ENCODE measurements around the gene UCKL1.

Gene UCKL1

GRCh38 chr20:63969838-63970713 lies 13.9 kb upstream of the UCKL1 start, which contains the start of gene ZNF512B:
Gene ZNF512B (minus strand): TSS chr20:63969930. CDS start chr20:63967950, 1,980 bp downstream.
- peak within 1 kb of the TSS; percentile 95 for H3K4me2 ChIP-seq (ENCODE audit: low read length)
- no peaks in the 10 kb centered on the region for H3K27me3 ChIP-seq (ENCODE audit: control insufficient read depth, insufficient read depth, low read length)
- H3K9me3 ChIP-seq (replicated peaks; ENCODE audit: low read length) = no peaks in the 10 kb centered on the region
- H3K36me3 ChIP-seq (ENCODE audit: insufficient read depth, low read length) = peaks cover 17% of the 10 kb centered on the region
- H3K4me3 ChIP-seq (ENCODE audit: low read length) = peak within 1 kb of the TSS; percentile 88
- peak within 1 kb of the TSS; percentile 92 for H3K9ac ChIP-seq (ENCODE audit: low read depth, low read length)
- H3K4me1 ChIP-seq (ENCODE audit: control insufficient read depth, insufficient read depth, low read length) = peaks cover 14% of the 10 kb centered on the region

GRCh38 chr20:63968928-63969760 lies 12.9 kb upstream of the UCKL1 start:
- peak overlapping the region; percentile 94 for H3K4me2 ChIP-seq (ENCODE audit: low read length)
- H3K36me3 ChIP-seq (ENCODE audit: insufficient read depth, low read length) = peaks cover 17% of the 10 kb centered on the region
- H3K27me3 ChIP-seq (ENCODE audit: control insufficient read depth, insufficient read depth, low read length) = no peaks in the 10 kb centered on the region
- H3K4me3 ChIP-seq (ENCODE audit: low read length) = peak overlapping the region; percentile 88
- H3K9ac ChIP-seq (ENCODE audit: low read depth, low read length) = peak overlapping the region; percentile 92
- H3K9me3 ChIP-seq (replicated peaks; ENCODE audit: low read length) = no peaks in the 10 kb centered on the region
- H3K4me1 ChIP-seq (ENCODE audit: control insufficient read depth, insufficient read depth, low read length) = peaks cover 14% of the 10 kb centered on the region

GRCh38 chr20:63968136-63968927 lies 12.1 kb upstream of the UCKL1 start:
- H3K4me3 ChIP-seq (ENCODE audit: low read length) = peak overlapping the region; percentile 88
- H3K36me3 ChIP-seq (ENCODE audit: insufficient read depth, low read length) = peaks cover 25% of the 10 kb centered on the region
- H3K4me1 ChIP-seq (ENCODE audit: control insufficient read depth, insufficient read depth, low read length) = peaks cover 14% of the 10 kb centered on the region
- peak overlapping the region; percentile 92 for H3K9ac ChIP-seq (ENCODE audit: low read depth, low read length)
- H3K27me3 ChIP-seq (ENCODE audit: control insufficient read depth, insufficient read depth, low read length) = no peaks in the 10 kb centered on the region
- peak overlapping the region; percentile 94 for H3K4me2 ChIP-seq (ENCODE audit: low read length)
- H3K9me3 ChIP-seq (replicated peaks; ENCODE audit: low read length) = no peaks in the 10 kb centered on the region

GRCh38 chr20:63967330-63968135 lies 11.3 kb upstream of the UCKL1 start:
- H3K9me3 ChIP-seq (replicated peaks; ENCODE audit: low read length) = no peaks in the 10 kb centered on the region
- H3K27me3 ChIP-seq (ENCODE audit: control insufficient read depth, insufficient read depth, low read length) = no peaks in the 10 kb centered on the region
- H3K4me3 ChIP-seq (ENCODE audit: low read length) = no peak overlapping the region
- H3K4me1 ChIP-seq (ENCODE audit: control insufficient read depth, insufficient read depth, low read length) = peaks cover 14% of the 10 kb centered on the region
- H3K4me2 ChIP-seq (ENCODE audit: low read length) = no peak overlapping the region
- H3K9ac ChIP-seq (ENCODE audit: low read depth, low read length) = no peak overlapping the region
- H3K36me3 ChIP-seq (ENCODE audit: insufficient read depth, low read length) = peaks cover 33% of the 10 kb centered on the region

DNA sequence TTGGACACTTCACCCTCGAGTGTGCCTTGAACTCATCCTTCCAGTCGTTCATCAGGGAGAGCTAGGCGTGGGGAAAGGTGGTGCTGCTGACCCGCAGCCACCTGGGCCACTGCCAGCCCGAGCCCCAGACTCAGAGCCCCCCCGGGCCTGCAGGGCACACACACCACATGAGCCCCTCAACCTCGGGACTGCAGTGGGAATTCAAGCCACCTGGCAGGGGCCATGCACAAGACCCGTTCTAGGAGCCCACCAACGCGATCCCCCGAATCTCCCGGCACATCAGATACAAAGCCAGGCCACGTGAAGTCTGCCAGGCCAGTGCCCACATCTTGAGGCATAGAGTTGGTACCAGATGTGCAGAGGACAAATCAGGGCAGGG lies 10.7 kb upstream of the UCKL1 start:
- Histone ChIP-seq H3K4me3 (ENCODE audit: low read length) (no peak overlapping the region), H3K36me3 (ENCODE audit: insufficient read depth, low read length) (peaks cover 39% of the 10 kb centered on the region), H3K27me3 (ENCODE audit: control insufficient read depth, insufficient read depth, low read length) (no peaks in the 10 kb centered on the region), H3K4me1 (ENCODE audit: control insufficient read depth, insufficient read depth, low read length) (peaks cover 14% of the 10 kb centered on the region), H3K4me2 (ENCODE audit: low read length) (no peak overlapping the region), H3K9me3 (replicated peaks; ENCODE audit: low read length) (no peaks in the 10 kb centered on the region), H3K9ac (ENCODE audit: low read depth, low read length) (no peak overlapping the region)

GRCh38 chr20:63966172-63966943 lies 10.1 kb upstream of the UCKL1 start:
- peaks cover 42% of the 10 kb centered on the region for H3K36me3 ChIP-seq (ENCODE audit: insufficient read depth, low read length)
- H3K9me3 ChIP-seq (replicated peaks; ENCODE audit: low read length) = no peaks in the 10 kb centered on the region
- H3K9ac ChIP-seq (ENCODE audit: low read depth, low read length) = no peak overlapping the region
- no peaks in the 10 kb centered on the region for H3K27me3 ChIP-seq (ENCODE audit: control insufficient read depth, insufficient read depth, low read length)
- H3K4me3 ChIP-seq (ENCODE audit: low read length) = no peak overlapping the region
- H3K4me2 ChIP-seq (ENCODE audit: low read length) = no peak overlapping the region
- H3K4me1 ChIP-seq (ENCODE audit: control insufficient read depth, insufficient read depth, low read length) = peaks cover 14% of the 10 kb centered on the region

DNA sequence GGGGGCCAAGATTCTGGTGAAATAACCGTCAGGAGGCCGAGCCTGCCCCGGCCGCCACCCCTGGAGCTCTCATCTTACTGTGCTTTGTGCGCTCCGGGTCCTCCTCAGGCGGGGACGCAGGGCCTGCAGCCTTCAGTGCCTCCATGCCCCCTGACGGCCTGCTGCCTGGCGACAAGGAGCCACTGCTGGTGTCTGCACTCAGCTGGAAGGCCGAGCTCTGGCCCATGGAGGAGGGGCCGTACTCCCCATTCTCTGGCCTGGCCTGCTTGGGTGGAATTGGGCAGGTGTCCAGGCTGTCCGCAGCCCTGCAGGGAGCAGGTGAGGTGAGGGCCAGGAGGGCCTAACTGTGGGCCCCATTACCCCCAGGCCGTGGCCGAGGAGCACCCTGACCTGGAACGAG lies 8.2 kb upstream of the UCKL1 start:
- peaks cover 47% of the 10 kb centered on the region for H3K36me3 ChIP-seq (ENCODE audit: insufficient read depth, low read length)
- H3K4me1 ChIP-seq (ENCODE audit: control insufficient read depth, insufficient read depth, low read length) = peaks cover 9% of the 10 kb centered on the region
- H3K4me2 ChIP-seq (ENCODE audit: low read length) = no peak overlapping the region
- H3K27me3 ChIP-seq (ENCODE audit: control insufficient read depth, insufficient read depth, low read length) = no peaks in the 10 kb centered on the region
- no peaks in the 10 kb centered on the region for H3K9me3 ChIP-seq (replicated peaks; ENCODE audit: low read length)
- H3K4me3 ChIP-seq (ENCODE audit: low read length) = no peak overlapping the region
- H3K9ac ChIP-seq (ENCODE audit: low read depth, low read length) = no peak overlapping the region

DNA sequence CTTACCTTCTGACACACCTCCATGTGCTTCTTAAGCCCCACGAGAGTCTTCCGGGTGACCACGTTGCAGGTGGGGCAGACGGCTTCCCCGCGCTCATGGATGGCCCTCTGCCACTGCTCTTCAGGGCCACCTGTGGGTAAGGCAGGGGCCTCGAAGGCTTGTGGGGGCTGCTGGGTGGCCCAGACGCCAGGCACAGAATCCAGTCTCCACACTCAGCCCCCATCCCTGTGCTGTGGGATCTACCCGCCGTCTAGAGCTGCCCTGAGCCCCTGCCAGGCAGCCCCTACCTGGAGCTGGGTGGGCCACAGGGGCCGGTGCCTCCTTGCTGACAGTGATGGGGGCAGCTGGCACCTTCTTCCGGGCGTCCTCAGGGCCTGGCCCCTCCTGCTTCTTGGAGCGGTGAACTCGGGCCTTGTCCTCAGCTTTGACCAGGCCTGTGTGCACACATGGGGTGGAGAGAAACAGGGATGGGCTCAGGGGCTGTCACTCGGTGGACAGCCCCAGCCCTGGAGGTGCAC lies 7.6 kb upstream of the UCKL1 start:
- Histone ChIP-seq H3K9me3 (replicated peaks; ENCODE audit: low read length) (no peaks in the 10 kb centered on the region), H3K36me3 (ENCODE audit: insufficient read depth, low read length) (peaks cover 47% of the 10 kb centered on the region), H3K4me2 (ENCODE audit: low read length) (no peak overlapping the region), H3K4me3 (ENCODE audit: low read length) (no peak overlapping the region), H3K9ac (ENCODE audit: low read depth, low read length) (no peak overlapping the region), H3K4me1 (ENCODE audit: control insufficient read depth, insufficient read depth, low read length) (peaks cover 6% of the 10 kb centered on the region), H3K27me3 (ENCODE audit: control insufficient read depth, insufficient read depth, low read length) (no peaks in the 10 kb centered on the region)

DNA sequence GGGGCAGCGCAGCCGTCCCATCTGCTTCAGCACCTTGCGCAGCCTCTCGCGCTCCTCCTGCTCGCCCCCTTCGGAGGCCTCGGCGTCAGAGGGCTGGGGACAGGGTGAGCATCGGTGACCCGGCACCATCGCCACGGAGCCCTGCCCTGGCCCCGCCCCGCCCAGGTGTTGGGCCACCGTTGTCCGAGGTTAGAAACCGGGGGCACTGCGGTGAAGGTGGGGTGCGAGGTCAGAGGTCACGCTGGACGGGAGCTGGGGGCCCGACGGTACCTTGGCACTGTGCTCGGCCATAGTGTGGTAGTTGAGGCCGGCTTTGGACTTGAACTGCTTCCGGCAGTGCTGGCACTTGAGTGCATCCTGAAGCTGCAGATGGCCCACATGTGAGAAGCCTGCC lies 7.1 kb upstream of the UCKL1 start:
- H3K27me3 ChIP-seq (ENCODE audit: control insufficient read depth, insufficient read depth, low read length) = no peaks in the 10 kb centered on the region
- no peak overlapping the region for H3K4me3 ChIP-seq (ENCODE audit: low read length)
- no peak overlapping the region for H3K9ac ChIP-seq (ENCODE audit: low read depth, low read length)
- H3K4me2 ChIP-seq (ENCODE audit: low read length) = no peak overlapping the region
- H3K4me1 ChIP-seq (ENCODE audit: control insufficient read depth, insufficient read depth, low read length) = peaks cover 1% of the 10 kb centered on the region
- peaks cover 47% of the 10 kb centered on the region for H3K36me3 ChIP-seq (ENCODE audit: insufficient read depth, low read length)
- no peaks in the 10 kb centered on the region for H3K9me3 ChIP-seq (replicated peaks; ENCODE audit: low read length)

Data from skeletal muscle satellite cell (primary cell).